IMR-90 (cell line): ENCODE measurements around the gene MAP3K3.

Experiments used
- CTCF ChIP-seq: conservative IDR thresholded peaks from 2 replicates; pipeline ENCODE4 v1.5.1; 2012; ENCODE audit warnings: mild to moderate bottlenecking, low read depth, low read length, improper control_type of control experiment
- FOS ChIP-seq: fragments of 150-350 bp; IDR thresholded peaks from 2 replicates; pipeline ENCODE4 v1.6.1; 2016; ENCODE audit warnings: low read depth, low read length
- MAFK ChIP-seq: IDR thresholded peaks from 2 replicates; pipeline ENCODE4 v1.6.1; 2012; ENCODE audit warnings: low read depth, low read length, improper control_type of control experiment
- MAZ ChIP-seq: IDR thresholded peaks from 2 replicates; pipeline ENCODE4 v1.6.1; 2012; ENCODE audit warnings: low read depth, mild to moderate bottlenecking, low read length, improper control_type of control experiment, moderate library complexity, borderline replicate concordance
- MXI1 ChIP-seq: IDR thresholded peaks from 2 replicates; pipeline ENCODE4 v1.6.1; 2012; ENCODE audit warnings: low read depth, mild to moderate bottlenecking, low read length, moderate library complexity, borderline replicate concordance
- POLR2A ChIP-seq: IDR thresholded peaks from 2 replicates; pipeline ENCODE4 v1.6.1; 2012; ENCODE audit warnings: mild to moderate bottlenecking, low read depth, low read length
- RCOR1 ChIP-seq: IDR thresholded peaks from 2 replicates; pipeline ENCODE4 v1.6.1; 2012; ENCODE audit warnings: mild to moderate bottlenecking, low read length, improper control_type of control experiment; ENCODE audit not compliant: insufficient replicate concordance
- RFX5 ChIP-seq: IDR thresholded peaks from 2 replicates; pipeline ENCODE4 v1.8.0; 2012; ENCODE audit warnings: low read depth, mild to moderate bottlenecking, low read length, moderate library complexity

- TF ChIP-seq RCOR1 (no peak), POLR2A (no peak), CTCF (no peak), RFX5 (no peak), MAZ (no peak), MXI1 (no peak), FOS (no peak), MAFK (no peak)
Measured at GRCh38 chr17:63635290-63635689, 13.1 kb downstream of the MAP3K3 start.
